Right lobe of liver (tissue), 6 donors: ENCODE results near the gene APBA2. TPM values are rescaled to one million over a fixed set of nuclear protein-coding genes. Genes with fewer than 3 reads are reported as not detected.

Experiments
- ATAC-seq, 4 donors: fragments of 200-7000 bp; cut with Tn5 transposase; one replicate each; pipeline ENCODE4 v1.9.1; 2020; ENCODE audit warnings: mild to moderate bottlenecking in 4 of 4, moderate library complexity in 4 of 4
- DNase-seq, 3 donors: peaks; one replicate each; pipeline ENCODE4 v3.0.0-alpha.2; 2020
- H3K27ac ChIP-seq, 3 donors: fragments of 200-600 bp; one replicate each; pipeline ENCODE4 v1.8.0; 2022
- H3K27me3 ChIP-seq, 2 donors: fragments of 200-600 bp; one replicate each; pipeline ENCODE4 v1.8.0; 2022
- H3K36me3 ChIP-seq, 4 donors: fragments of 200-600 bp; sonication (generic) in 1 of 4; one replicate each; pipeline versions ENCODE4 v1.5.1 to v1.8.0; 2017 to 2022; ENCODE audit warnings: control low read depth in 1 of 4
- H3K4me1 ChIP-seq, 4 donors: fragments of 200-600 bp; sonication (generic) in 1 of 4; one replicate each; pipeline versions ENCODE4 v1.5.1 to v1.8.0; 2017 to 2022; ENCODE audit warnings: control low read depth in 1 of 4
- H3K4me3 ChIP-seq, 3 donors: fragments of 200-600 bp; one replicate each; pipeline ENCODE4 v1.8.0; 2022
- H3K9me3 ChIP-seq, 4 donors: fragments of 200-600 bp; sonication (generic) in 1 of 4; one replicate each; pipeline versions ENCODE4 v1.5.1 to v1.8.0; 2017 to 2022; ENCODE audit warnings: control low read depth in 1 of 4
- POLR2A ChIP-seq: fragments of 450-650 bp; IDR thresholded peaks from one replicate; pipeline ENCODE4 v1.6.1; 2017; ENCODE audit warnings: antibody characterized with exemption, mild to moderate bottlenecking
- WGBS: methylation state at CpG from one replicate; pipeline ENCODE4 v1.1.6; 2018; ENCODE audit warnings: low coverage, low lambda C conversion rate; ENCODE audit not compliant: insufficient coverage; ENCODE audit errors: missing lambda C conversion rate; 5-methylcytosine and 5-hydroxymethylcytosine counted together
- intact Hi-C, 2 donors: fragments of 100-400 bp; cut with DNase I; formaldehyde crosslinking; loops; one replicate each; pipeline versions ENCODE4 v1.11.2 to v1.14.1; 2022
- total RNA-seq, 6 experiments: library from RNA; depleted of rRNA in 2 of 6; stranded (reverse); fragments of >200 nt in 2 of 6; fragmentation: NEBNext Ultra II Directional in 3 of 6; extraction: Animal tissue kit (Norgen Biotek cat#: 25700) in 3 of 6; gene quantifications; one replicate each; pipeline versions ENCODE4 v1.1.0 to v1.2.4, GENCODE V29; 2016 to 2023
- TF ChIP-seq, protein P1 (sequence below), 4 donors: fragments of 200-600 bp in 3 of 4; fragments of 450-650 bp in 1 of 4; IDR thresholded peaks; one replicate each; pipeline versions ENCODE4 v1.5.1 to v1.8.0; 2016 to 2022; ENCODE audit warnings: antibody characterized with exemption in 4 of 4, mild to moderate bottlenecking in 2 of 4
- donor health status: DM: no; HTN: yes; CAD: no.
- donor health status: DM: no; HTN: no; CAD: no.
- donor health status: DM: no; HTN: no; CAD: no.
- donor health status: DM: no; HTN: yes; CAD: no.
- donor health status: DM: no; HTN: yes; CAD: no.

APBA2 gene
- total RNA-seq, 6 experiments from 2014 or later = 0.51 to 0.75 (median 0.69) TPM

DNA sequence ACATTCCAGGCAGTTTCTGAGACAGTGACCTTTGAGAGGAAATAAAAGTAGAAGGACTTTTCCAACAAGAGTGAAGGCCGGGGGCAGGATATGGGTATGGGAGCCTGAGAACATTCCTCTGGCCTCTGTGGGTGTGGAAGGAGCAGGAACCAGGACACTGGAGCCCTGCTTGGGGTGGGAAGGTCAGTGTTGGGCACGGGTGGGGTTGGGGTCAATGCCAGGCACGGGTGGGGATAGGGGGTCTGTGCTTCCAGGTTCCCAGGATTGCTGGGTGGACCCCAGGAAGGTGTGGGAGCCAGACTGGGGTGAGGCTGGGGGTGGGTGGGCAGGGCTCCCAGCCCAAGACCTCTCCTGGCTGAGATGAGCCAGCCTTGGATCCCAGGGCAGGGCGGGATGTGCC is 220.3 kb downstream of the APBA2 start:
- 75% methylated on average over 1 of the region's 4 CpGs for WGBS
- no peak overlapping the region for H3K4me3 ChIP-seq
- no peaks in the 10 kb centered on the region for H3K36me3 ChIP-seq
- no peak for TF ChIP-seq POLR2A
- TF ChIP-seq, protein P1, sequence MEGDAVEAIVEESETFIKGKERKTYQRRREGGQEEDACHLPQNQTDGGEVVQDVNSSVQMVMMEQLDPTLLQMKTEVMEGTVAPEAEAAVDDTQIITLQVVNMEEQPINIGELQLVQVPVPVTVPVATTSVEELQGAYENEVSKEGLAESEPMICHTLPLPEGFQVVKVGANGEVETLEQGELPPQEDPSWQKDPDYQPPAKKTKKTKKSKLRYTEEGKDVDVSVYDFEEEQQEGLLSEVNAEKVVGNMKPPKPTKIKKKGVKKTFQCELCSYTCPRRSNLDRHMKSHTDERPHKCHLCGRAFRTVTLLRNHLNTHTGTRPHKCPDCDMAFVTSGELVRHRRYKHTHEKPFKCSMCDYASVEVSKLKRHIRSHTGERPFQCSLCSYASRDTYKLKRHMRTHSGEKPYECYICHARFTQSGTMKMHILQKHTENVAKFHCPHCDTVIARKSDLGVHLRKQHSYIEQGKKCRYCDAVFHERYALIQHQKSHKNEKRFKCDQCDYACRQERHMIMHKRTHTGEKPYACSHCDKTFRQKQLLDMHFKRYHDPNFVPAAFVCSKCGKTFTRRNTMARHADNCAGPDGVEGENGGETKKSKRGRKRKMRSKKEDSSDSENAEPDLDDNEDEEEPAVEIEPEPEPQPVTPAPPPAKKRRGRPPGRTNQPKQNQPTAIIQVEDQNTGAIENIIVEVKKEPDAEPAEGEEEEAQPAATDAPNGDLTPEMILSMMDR (IDR thresholded peaks at IDR 0.05) = no peak
- DNase-seq = peak in 1 of 3 donors; percentile 52
- no peak for ATAC-seq
- no peaks in the 10 kb centered on the region for H3K4me1 ChIP-seq
- H3K9me3 ChIP-seq = no peaks in the 10 kb centered on the region
- intact Hi-C loops = no loop called here
- no peaks in the 10 kb centered on the region for H3K27me3 ChIP-seq
- no peak overlapping the region for H3K27ac ChIP-seq

DNA sequence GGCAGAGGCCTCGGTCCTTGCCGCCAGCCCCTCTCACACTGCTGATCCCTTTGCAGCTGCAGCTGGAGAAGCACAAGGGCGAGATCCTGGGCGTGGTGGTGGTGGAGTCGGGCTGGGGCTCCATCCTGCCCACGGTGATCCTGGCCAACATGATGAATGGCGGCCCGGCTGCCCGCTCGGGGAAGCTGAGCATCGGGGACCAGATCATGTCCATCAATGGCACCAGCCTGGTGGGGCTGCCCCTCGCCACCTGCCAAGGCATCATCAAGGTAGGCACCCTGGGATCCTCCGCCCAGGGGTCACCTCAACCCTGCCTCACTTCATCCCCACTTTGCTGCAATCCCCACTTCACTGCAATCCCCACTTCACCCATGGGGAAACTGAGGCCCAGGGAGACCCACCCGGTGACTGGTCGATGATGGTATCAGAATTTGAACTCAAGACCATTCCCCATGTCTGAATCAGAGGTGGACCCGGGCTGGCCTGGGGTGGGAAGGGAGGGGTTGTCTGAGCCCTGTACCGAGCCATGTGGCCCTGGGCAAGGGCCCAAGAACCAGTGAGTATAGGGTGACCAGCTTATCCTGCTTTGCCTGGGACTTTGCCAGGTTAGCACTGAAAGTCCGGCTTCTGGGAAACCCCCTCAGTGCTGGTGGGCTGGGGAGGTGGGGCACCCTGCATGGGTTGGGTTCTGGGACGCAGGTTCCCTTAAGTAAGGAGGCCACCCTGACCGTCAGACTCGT is 220.9 kb downstream of the APBA2 start:
- Histone ChIP-seq H3K9me3 (no peaks in the 10 kb centered on the region), H3K36me3 (no peaks in the 10 kb centered on the region), H3K27ac (no peak overlapping the region), H3K4me1 (no peaks in the 10 kb centered on the region), H3K27me3 (no peaks in the 10 kb centered on the region), H3K4me3 (no peak overlapping the region)
- DNase-seq (peak in 1 of 3 donors; percentile 48), ATAC-seq (no peak)
- WGBS = no CpG with 5 or more reads among the region's 21 CpGs
- intact Hi-C loops = no loop called here
- TF ChIP-seq, protein P1 (IDR thresholded peaks at IDR 0.05) = no peak
- no peak for TF ChIP-seq POLR2A

DNA sequence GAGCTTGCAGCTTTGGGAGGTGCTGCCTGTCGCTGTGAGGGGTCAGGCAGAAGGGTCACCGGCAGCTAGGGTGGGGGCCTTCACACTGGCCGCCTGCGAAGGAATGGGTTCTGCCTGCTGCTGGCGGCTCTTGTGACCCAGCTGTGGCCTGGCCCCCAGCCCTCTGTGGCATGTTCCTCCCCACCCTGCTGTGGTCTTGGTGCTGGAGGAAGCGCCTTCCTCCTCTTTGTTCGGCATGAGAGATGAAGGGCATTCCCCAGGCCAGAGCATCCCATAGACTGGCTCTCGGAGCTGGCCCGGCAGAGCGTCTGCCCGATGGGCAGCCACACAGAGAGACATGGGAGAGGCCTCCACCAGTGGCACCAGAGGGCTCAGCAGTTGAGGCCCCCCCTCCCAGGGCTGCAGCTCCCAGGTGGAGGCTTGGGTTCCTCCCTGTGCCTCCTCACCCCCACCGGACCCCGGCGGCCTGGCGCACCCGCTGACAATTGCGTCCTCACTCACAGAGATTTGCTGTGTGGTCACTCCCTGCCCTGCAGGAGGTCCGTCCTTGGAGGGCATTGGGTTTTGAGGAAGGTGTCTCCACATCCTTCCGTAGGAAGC is 221.6 kb downstream of the APBA2 start:
- no peak for ATAC-seq
- H3K36me3 ChIP-seq = no peaks in the 10 kb centered on the region
- intact Hi-C loops = no loop called here
- no peak for TF ChIP-seq POLR2A
- TF ChIP-seq, protein P1 (IDR thresholded peaks at IDR 0.05) = no peak
- no peak for DNase-seq
- H3K9me3 ChIP-seq = no peaks in the 10 kb centered on the region
- H3K27ac ChIP-seq = no peak overlapping the region
- 58% methylated on average over 4 of the region's 19 CpGs for WGBS
- no peaks in the 10 kb centered on the region for H3K4me1 ChIP-seq
- no peaks in the 10 kb centered on the region for H3K27me3 ChIP-seq
- H3K4me3 ChIP-seq = no peak overlapping the region

DNA sequence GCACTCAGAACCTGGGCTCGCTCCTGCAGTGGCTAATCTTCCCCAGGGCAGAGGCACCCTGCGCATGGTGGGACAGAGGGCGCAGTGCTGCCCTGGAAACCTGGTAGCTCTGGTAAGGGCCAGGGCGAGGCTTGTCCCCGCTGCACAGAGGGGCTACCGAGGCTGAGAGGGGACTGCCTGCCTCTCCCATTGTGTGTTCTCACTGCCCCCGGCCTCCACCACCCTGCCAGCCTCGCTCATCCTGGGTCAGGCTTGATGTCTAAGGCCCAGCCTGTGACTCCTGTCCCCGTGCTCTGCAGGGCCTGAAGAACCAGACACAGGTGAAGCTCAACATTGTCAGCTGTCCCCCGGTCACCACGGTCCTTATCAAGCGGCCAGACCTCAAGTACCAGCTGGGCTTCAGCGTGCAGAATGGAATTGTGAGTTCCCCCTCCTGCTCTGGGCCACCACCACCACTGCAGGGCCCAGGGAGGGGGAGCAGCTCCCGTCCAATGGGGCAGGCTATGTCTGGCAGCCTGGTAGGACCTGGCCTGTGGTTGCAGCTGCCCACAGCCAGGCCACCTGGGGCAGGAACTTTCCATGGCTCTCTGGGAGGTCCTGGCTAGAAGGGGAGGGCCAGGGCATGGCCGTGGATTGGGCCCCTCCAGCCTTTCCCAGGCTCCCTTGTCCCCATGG is 222.3 kb downstream of the APBA2 start:
- Histone ChIP-seq H3K36me3 (no peaks in the 10 kb centered on the region), H3K27ac (no peak overlapping the region), H3K4me1 (no peaks in the 10 kb centered on the region), H3K4me3 (no peak overlapping the region), H3K9me3 (no peaks in the 10 kb centered on the region), H3K27me3 (no peaks in the 10 kb centered on the region)
- DNase-seq = no peak
- WGBS = no CpG with 5 or more reads among the region's 15 CpGs
- TF ChIP-seq, protein P1 (IDR thresholded peaks at IDR 0.05) = no peak
- no peak for TF ChIP-seq POLR2A
- ATAC-seq = no peak
- intact Hi-C loops = no loop called here
